Hepatocyte (in vitro differentiated cells): ENCODE data around the gene TINAG. TPM values are rescaled to one million over a fixed set of nuclear protein-coding genes. Genes with fewer than 3 reads are reported as not detected.

Source experiments
- DNase-seq: peaks from one replicate; pipeline ENCODE4 v3.0.0-alpha.2; 2016; ENCODE audit warnings: low spot score
- H2AFZ ChIP-seq: fragments of 200-600 bp; sonication (generic); 2 replicates; pipeline ENCODE4 v1.6.0; 2016; ENCODE audit warnings: antibody characterized with exemption, mild to moderate bottlenecking
- H3K27ac ChIP-seq: fragments of 200-600 bp; sonication (generic); 2 replicates; pipeline ENCODE4 v1.5.1; 2016; ENCODE audit warnings: mild to moderate bottlenecking
- H3K27me3 ChIP-seq: fragments of 200-600 bp; sonication (generic); 2 replicates; pipeline ENCODE4 v1.6.1; 2016
- H3K36me3 ChIP-seq: fragments of 200-600 bp; sonication (generic); replicated peaks from 2 replicates; pipeline ENCODE4 v1.5.1; 2016; ENCODE audit warnings: low read depth; ENCODE audit not compliant: insufficient read depth
- H3K4me1 ChIP-seq: fragments of 200-600 bp; sonication (generic); 2 replicates; pipeline ENCODE4 v1.5.1; 2016; ENCODE audit warnings: mild to moderate bottlenecking, moderate library complexity; ENCODE audit not compliant: insufficient read depth
- H3K4me2 ChIP-seq: fragments of 200-600 bp; sonication (generic); 2 replicates; pipeline ENCODE4 v1.6.0; 2016
- H3K4me3 ChIP-seq: fragments of 200-600 bp; sonication (generic); 2 replicates; pipeline ENCODE4 v1.5.1; 2016; ENCODE audit warnings: mild to moderate bottlenecking
- H3K79me2 ChIP-seq: fragments of 200-600 bp; sonication (generic); 2 replicates; pipeline ENCODE4 v1.6.0; 2017; ENCODE audit warnings: mild to moderate bottlenecking
- H3K9me2 ChIP-seq: fragments of 200-600 bp; sonication (generic); replicated peaks from 2 replicates; pipeline ENCODE4 v1.6.0; 2017; ENCODE audit warnings: mild to moderate bottlenecking; ENCODE audit not compliant: insufficient read depth
- H3K9me3 ChIP-seq: fragments of 200-600 bp; sonication (generic); 2 replicates; pipeline ENCODE4 v1.5.1; 2016; ENCODE audit warnings: low read depth, mild to moderate bottlenecking
- H4K20me1 ChIP-seq: fragments of 200-600 bp; sonication (generic); 2 replicates; pipeline ENCODE4 v1.6.0; 2016; ENCODE audit warnings: mild to moderate bottlenecking; ENCODE audit not compliant: insufficient read depth, poor library complexity, severe bottlenecking
- CTCF ChIP-seq: fragments of 200-600 bp; sonication (generic); IDR thresholded peaks from 2 replicates; pipeline ENCODE4 v1.5.1; 2016; ENCODE audit warnings: antibody characterized with exemption, mild to moderate bottlenecking; ENCODE audit not compliant: poor library complexity
- EZH2 ChIP-seq: fragments of 200-600 bp; sonication (generic); IDR thresholded peaks from 2 replicates; pipeline ENCODE4 v1.6.1; 2016; ENCODE audit warnings: antibody characterized with exemption, mild to moderate bottlenecking, borderline replicate concordance
- EZH2phosphoT487 ChIP-seq: fragments of 200-600 bp; sonication (generic); IDR thresholded peaks from one replicate; pipeline ENCODE4 v1.6.1; 2018; ENCODE audit warnings: antibody characterized with exemption, mild to moderate bottlenecking, low read depth, moderate library complexity; ENCODE audit not compliant: unreplicated experiment, severe bottlenecking
- WGBS: methylation state at CpG from one replicate; pipeline ENCODE4 v1.1.6; 2016; ENCODE audit warnings: low lambda C conversion rate; ENCODE audit errors: missing lambda C conversion rate; 5-methylcytosine and 5-hydroxymethylcytosine counted together
- polyA plus RNA-seq: library from polyadenylated mRNA; unstranded; fragments of >200 nt; fragmentation: Nextera tagmentation; extraction: Ambion mirVana; gene quantifications from 2 replicates; pipeline ENCODE4 v1.2.1, GENCODE V29; 2016
- total RNA-seq: library from RNA; depleted of rRNA; stranded (reverse); fragments of >200 nt; gene quantifications from 2 replicates; pipeline ENCODE4 v1.2.3, GENCODE V29; 2014

Gene TINAG
- total and polyA plus RNA-seq, 2 experiments from 2014 or later, result 0.76 to 1.1 TPM

- Histone ChIP-seq H3K36me3 (no peaks in the 10 kb centered on the region), H3K9me2 (no peaks in the 10 kb centered on the region), H2AFZ (no peak overlapping the region), H4K20me1 (no peaks in the 10 kb centered on the region), H3K4me1 (no peaks in the 10 kb centered on the region), H3K79me2 (no peaks in the 10 kb centered on the region), H3K27me3 (no peaks in the 10 kb centered on the region), H3K27ac (no peak overlapping the region), H3K9me3 (no peaks in the 10 kb centered on the region), H3K4me3 (no peak overlapping the region), H3K4me2 (no peak overlapping the region)
- 100% methylated on average over 1 of the region's 1 CpG for WGBS
- no peak for DNase-seq
- TF ChIP-seq CTCF, result no peak
- TF ChIP-seq EZH2, result no peak
- TF ChIP-seq EZH2phosphoT487, result no peak
These were observed 2.3 kb downstream of the TINAG start for GRCh38 chr6:54310377-54311152.

- H3K4me3 ChIP-seq, result no peak overlapping the region
- 89% methylated on average over 4 of the region's 4 CpGs for WGBS
- H3K9me3 ChIP-seq, result no peaks in the 10 kb centered on the region
These were observed 7.4 kb downstream of the TINAG start for GRCh38 chr6:54315656-54316055.

GRCh38 chr6:54320871-54321270 is 12.6 kb downstream of the TINAG start:
- Histone ChIP-seq H3K4me1 (no peaks in the 10 kb centered on the region), H3K27ac (no peak overlapping the region), H3K27me3 (no peaks in the 10 kb centered on the region), H3K79me2 (no peaks in the 10 kb centered on the region), H3K4me3 (no peak overlapping the region), H3K9me3 (no peaks in the 10 kb centered on the region), H4K20me1 (no peaks in the 10 kb centered on the region), H3K36me3 (no peaks in the 10 kb centered on the region), H2AFZ (no peak overlapping the region), H3K4me2 (no peak overlapping the region), H3K9me2 (no peaks in the 10 kb centered on the region)
- WGBS, result 81% methylated on average over 1 of the region's 1 CpG
- DNase-seq, result no peak
- no peak for TF ChIP-seq CTCF
- no peak for TF ChIP-seq EZH2phosphoT487

More at GRCh38 chr6:54315656-54316055, 7.4 kb downstream of the TINAG start:
- Histone ChIP-seq H3K4me2 (no peak overlapping the region), H3K36me3 (no peaks in the 10 kb centered on the region), H3K9me2 (no peaks in the 10 kb centered on the region), H3K27ac (no peak overlapping the region), H2AFZ (no peak overlapping the region), H3K4me1 (no peaks in the 10 kb centered on the region), H3K27me3 (no peaks in the 10 kb centered on the region), H3K79me2 (no peaks in the 10 kb centered on the region), H4K20me1 (no peaks in the 10 kb centered on the region)
- no peak for DNase-seq
- TF ChIP-seq EZH2, result no peak
- no peak for TF ChIP-seq CTCF
- TF ChIP-seq EZH2phosphoT487, result no peak
